Stimulated activated CD8-positive, alpha-beta memory T cell treated with anti-CD3 and anti-CD28 coated beads, Interleukin-7, amount 100 ng/mL, for 24 hours (primary cell): ENCODE results near the gene CTBP1.

Experiments
- DNase-seq: peaks from one replicate; pipeline ENCODE4 v3.0.0-alpha.2; 2020; ENCODE audit warnings: low read depth

CTBP1 gene

GRCh38 chr4:1223841-1224809 lies 24.8 kb downstream of the CTBP1 start:
- no peak for DNase-seq

- no peak for DNase-seq
Observed at GRCh38 chr4:1222938-1223690, 25.8 kb downstream of the CTBP1 start.

- DNase-seq: no peak
Observed at GRCh38 chr4:1222036-1222789, 26.7 kb downstream of the CTBP1 start.

- no peak for DNase-seq
Observed at GRCh38 chr4:1221155-1221870, 27.6 kb downstream of the CTBP1 start.

GRCh38 chr4:1220566-1220965 lies 28.4 kb downstream of the CTBP1 start:
- no peak for DNase-seq

- no peak for DNase-seq
Observed at GRCh38 chr4:1219566-1219950, 29.4 kb downstream of the CTBP1 start.

GRCh38 chr4:1218634-1219565 lies 30.0 kb downstream of the CTBP1 start:
- no peak for DNase-seq

GRCh38 chr4:1217366-1217765 lies 31.6 kb downstream of the CTBP1 start:
- DNase-seq: no peak

- peak; percentile 17 for DNase-seq
Observed at GRCh38 chr4:1216869-1217294, 32.0 kb downstream of the CTBP1 start.

GRCh38 chr4:1216076-1216614 lies 32.8 kb downstream of the CTBP1 start:
- DNase-seq: no peak

- DNase-seq: no peak
Observed at GRCh38 chr4:1215141-1216075, 33.5 kb downstream of the CTBP1 start.

- no peak for DNase-seq
Observed at GRCh38 chr4:1214101-1215095, 34.5 kb downstream of the CTBP1 start.

- DNase-seq: no peak
Observed at GRCh38 chr4:1213336-1213995, 35.5 kb downstream of the CTBP1 start.

GRCh38 chr4:1212546-1213335 lies 36.2 kb downstream of the CTBP1 start:
- DNase-seq: no peak

GRCh38 chr4:1211891-1212545 lies 36.9 kb downstream of the CTBP1 start:
- no peak for DNase-seq

- DNase-seq: no peak
Observed at GRCh38 chr4:1211371-1211770, 37.6 kb downstream of the CTBP1 start.
